GM21529 (cell line): ENCODE results near the gene NTN5.
"Not testable (repeated sequence)": the region's sequence is repeated elsewhere in the genome, so short reads cannot be mapped to it uniquely, and the experiment has no call there.

Source experiments
- ATAC-seq: cut with Tn5 transposase; IDR thresholded peaks from one replicate; pipeline ENCODE4 v1.9.1; 2021; ENCODE audit not compliant: unreplicated experiment

NTN5 gene

DNA sequence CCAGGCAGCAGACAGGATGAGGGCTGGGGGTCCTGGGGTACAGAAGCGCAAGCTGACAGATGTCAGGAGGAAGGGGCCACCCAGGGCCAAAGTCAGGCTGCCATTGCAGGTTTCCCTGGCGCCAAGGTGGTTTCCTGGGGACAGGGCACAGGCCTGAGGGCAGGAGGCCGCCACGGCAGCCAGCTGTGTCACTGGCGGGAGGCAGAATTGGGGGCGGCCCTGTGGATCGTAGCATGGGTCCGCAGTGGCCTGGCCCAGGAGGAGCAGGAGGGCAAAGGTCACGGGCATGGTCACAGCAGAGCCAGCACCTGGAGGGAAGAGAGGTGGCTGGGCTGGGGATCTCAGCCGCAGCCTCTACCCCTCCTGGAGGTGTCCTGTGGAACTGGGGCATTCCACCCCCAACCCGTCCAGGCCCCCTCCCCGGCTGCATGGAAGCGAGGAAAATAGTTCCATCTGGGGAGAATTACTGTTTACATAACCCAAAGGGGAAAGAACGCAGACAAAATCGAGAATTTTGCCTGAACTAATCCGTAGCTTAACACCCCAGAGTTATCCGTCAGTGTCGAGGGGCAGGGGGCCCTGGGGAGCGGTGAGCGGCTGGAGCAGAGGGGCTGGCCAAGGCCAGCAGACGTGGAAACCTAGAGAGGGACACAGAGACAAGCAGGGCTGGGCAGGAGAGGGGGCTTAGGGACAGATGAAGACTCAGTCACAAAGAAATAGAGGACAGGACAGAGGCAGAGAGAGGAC, 1.9 kb downstream of the NTN5 start:
- no peak for ATAC-seq

GRCh38 chr19:48669903-48670668, 2.7 kb downstream of the NTN5 start:
- ATAC-seq: no peak

- no peak for ATAC-seq
These were observed 4.1 kb downstream of the NTN5 start for GRCh38 chr19:48668761-48669160.

GRCh38 chr19:48668332-48668731, 4.5 kb downstream of the NTN5 start:
- no peak for ATAC-seq

DNA sequence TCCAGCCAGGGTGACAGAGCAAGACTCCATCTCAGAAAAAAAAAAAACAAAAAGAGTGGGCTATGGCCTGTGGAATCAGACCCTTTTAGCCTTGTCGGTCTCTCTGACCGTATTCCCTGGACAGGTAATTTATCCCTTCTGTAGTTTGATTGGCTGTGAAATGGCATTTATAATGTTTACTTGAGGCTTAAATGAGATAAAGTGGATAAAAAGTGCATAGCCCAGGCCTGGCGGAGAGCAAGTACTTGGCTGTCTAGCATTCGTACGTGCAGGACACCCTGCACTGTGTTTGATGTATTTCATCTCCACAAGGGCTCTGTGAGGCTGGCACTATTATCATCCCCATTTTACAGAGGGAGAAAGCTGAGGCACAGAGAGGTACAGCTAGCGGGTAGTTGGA, 7.0 kb downstream of the NTN5 start:
- no peak for ATAC-seq

DNA sequence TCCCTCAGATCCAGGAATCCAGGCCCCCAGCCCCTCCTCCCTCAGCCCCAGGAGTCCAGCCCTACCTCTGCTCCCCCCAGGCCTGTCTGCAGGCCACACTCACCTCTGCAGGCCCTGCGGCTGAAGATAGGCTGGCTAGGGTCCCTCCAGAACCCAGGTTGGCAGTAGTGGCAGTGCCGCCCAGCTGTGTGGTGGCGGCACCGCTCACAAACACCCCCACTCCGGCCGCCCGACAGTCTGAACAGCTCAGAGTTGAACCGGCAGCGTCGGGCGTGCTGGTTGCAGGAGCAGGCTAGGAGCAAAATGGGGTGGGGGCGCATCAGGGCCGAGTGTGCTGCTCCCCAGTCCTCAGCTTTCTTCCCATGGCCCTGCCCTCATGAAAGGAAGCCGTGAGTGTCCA, 8.3 kb downstream of the NTN5 start:
- ATAC-seq: no peak

DNA sequence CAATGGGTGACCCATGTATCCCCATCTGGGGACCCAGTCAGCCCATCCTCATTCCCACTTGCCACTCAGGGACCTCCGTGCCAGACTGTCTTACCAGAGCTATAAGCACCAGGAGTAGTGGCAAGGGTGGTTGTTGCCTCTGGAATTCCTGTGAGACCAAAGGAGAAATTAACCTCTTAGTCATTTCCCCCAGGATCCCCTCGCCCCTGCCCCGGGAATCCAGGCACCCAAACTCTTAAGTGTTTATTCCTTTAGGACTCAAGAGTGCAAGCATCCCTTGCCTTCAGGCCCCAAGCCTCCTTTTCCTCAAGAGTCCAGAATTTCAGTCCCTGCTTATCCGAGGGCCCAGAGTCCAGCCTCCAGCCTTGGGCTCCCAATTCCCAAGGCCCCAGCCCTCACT, 9.2 kb downstream of the NTN5 start:
- no peak for ATAC-seq

GRCh38 chr19:48661711-48662090, 11.1 kb downstream of the NTN5 start:
- no peak for ATAC-seq

DNA sequence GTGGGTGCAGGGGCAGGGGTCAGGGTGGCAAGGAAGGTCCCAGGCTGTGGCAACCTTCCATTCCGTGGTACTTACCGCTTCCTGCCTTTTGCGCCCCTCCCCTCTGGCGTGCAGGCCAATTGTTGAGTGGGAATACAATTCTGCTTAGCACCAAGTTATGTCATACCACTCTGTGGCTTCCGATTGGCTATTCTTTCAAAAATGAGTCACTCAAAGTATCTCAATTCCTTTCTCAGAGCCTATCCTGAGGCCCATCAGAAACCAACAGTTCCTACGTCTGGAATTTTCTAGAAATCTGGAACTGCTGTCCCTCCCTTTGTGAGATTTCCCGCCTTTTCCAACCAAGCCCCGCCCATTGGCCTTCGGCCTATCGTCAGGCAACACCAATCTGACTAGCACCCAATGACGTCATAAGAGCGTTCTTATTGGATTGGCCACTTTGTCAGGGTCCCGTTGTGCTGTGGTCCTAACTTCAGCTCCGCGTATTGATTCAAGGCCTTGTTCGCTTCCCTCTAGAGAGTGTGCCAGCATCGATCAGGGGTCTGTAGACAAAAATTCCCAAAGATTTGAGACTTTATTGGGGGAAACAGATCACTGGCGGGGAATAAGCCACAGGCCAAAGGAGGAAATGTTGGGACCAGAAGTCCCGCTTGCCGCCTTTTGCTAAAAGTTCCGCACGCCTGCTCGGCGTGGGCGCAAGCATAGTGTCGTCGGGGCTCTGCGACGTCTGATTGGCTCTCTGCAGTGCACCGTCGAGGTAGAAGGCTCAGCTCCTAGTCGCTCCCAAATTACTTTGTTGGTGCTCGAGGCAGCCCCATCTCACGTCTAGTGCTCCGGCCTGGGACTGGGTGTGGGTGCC, 11.7 kb downstream of the NTN5 start:
- ATAC-seq: peak; percentile 88

DNA sequence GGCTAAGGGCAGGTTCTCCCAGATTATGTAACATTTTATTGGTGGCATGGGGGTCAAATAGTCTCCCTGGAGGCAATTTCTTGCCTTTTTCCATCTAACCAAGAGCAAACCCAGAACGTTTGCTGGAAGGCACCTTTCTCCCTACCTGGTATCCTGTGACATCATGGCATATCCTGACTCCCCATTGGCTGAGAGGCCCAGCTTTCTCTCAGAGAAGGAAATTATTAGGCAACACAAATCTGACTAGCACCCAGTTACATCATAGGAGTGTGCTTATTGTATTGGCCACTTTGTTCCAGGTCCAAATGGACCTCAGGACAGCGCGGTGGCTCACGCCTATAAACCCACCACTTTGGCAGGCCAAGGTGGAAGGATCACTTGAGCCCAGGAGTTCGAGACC, 13.0 kb downstream of the NTN5 start:
- no peak for ATAC-seq

DNA sequence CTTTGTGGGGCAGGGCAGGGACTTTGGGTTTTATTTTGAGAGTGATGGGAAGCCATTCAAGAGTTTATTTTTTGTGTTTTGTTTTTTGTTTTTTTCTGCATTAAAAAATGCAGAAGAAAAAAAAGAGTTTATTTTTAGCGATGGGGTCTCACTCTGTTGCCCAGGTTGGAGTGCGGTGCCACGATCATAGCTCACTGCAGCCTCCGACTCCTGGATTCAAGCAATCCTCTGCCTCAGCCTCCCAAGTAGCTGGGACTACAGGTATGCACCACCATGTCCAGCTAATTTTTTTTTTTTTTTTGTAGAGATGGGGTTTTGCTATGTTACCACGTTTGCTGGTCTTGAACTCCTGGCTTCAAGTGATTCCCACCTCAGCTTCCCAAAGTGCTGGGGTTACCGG, 14.3 kb downstream of the NTN5 start:
- ATAC-seq: no peak

DNA sequence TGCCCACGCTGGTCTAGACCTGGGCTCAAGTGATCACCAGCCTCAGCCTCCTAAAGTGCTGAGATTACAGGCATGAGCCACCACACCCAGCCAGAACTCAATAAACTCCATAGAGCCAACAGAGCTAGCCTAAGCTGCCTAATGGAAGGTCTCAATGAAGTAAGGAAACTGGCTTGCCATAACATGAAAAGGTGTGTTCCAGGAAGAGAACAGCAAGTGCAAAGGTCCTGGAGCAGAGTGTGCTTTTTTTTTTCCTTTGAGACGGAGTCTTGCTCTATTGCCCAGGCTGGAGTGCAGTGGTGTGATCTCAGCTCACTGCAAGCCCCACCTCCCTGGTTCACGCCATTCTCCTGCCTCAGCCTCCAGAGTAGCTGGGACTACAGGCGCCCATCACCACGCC, 15.0 kb downstream of the NTN5 start:
- ATAC-seq: not testable (repeated sequence)

- ATAC-seq: no peak
These were observed 15.9 kb downstream of the NTN5 start for GRCh38 chr19:48656840-48657474.

- ATAC-seq: no peak
These were observed 18.3 kb downstream of the NTN5 start for GRCh38 chr19:48654299-48655059.

DNA sequence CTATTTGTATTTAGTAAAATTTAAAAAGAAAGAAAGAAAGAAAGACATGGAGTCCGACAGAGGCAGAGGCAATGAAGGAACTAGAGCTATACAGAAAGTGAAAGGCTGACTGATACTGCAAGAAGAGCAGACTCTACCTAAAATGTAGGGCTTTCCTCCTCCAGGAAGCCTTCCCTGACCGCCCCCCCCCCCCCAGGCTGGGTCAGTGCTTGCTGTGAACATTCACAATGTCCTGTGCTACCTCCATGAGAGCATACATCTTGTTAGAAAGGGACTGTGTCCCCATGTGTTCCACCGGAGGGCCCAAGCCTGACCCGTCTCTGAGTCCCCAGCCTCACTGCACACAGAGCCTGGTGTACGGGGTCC, 21.2 kb downstream of the NTN5 start:
- ATAC-seq: no peak

GRCh38 chr19:48650974-48651682, 21.7 kb downstream of the NTN5 start:
- ATAC-seq: no peak

- no peak for ATAC-seq
These were observed 24.7 kb downstream of the NTN5 start for GRCh38 chr19:48648134-48648533.

GRCh38 chr19:48646722-48647216, 26.0 kb downstream of the NTN5 start:
- ATAC-seq: no peak

DNA sequence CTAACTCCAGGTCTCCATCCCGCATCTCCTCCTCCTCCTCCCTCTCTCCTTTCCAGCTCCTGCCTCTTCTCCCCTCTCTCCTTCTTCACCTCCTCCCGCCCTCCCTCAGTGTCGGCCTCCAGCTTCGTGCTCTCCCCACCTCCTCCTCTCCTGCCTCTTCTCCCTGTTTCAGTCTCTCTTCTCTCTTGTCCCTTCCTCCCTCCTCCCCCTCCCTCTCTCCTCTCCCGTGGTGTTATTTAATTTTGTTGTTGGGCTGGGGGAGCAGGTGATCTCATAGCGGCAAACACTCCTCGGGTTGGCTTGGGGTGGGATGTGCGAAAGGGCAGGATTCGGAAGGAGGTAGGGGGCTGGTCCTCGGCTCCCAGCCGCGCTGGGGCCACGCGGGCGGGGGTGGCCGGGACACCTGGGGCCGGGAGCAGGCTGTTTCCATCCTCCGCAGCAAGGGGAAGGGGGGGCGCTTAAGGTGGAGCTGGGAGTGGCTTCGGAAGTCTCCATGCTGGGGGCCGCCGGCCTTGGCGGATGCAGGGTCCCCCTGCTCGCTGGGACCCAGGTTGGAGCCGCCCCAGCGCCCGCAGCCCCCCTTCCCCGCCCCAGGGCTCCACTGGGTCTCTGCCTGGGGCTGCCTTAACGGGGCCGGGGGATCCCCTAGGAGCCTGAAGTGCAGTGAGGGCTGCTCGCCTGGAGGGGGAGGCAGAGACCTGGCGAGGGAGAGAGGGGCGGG, 26.7 kb downstream of the NTN5 start, which contains the start of gene CA11:
Gene CA11 (minus strand): TSS at position 187 of the 721 bp plus-strand sequence. CDS start 555 bp downstream, outside the sequence.
- ATAC-seq: peak; percentile 73
